GM12878 (cell line): ENCODE data around the gene GOLGA8M.
"Not testable (repeated sequence)": the region's sequence is repeated elsewhere in the genome, so short reads cannot be mapped to it uniquely, and the experiment has no call there.

ENCODE experiments used
- CTCF ChIP-seq, 3 experiments: IDR thresholded peaks in 2 of 3; conservative IDR thresholded peaks in 1 of 3; 2 replicates each; pipeline ENCODE4 v1.5.1; 2011; ENCODE audit warnings: low read depth in 3 of 3, low read length in 3 of 3, mild to moderate bottlenecking in 3 of 3, control low read depth in 2 of 3, moderate library complexity in 2 of 3, inconsistent platforms in 1 of 3, mixed read lengths in 1 of 3; ENCODE audit not compliant: control insufficient read depth in 2 of 3, insufficient read depth in 1 of 3; ENCODE audit errors: extremely low read depth in 1 of 3
- HDAC2 ChIP-seq: fragments of 200-600 bp; sonication (generic); IDR thresholded peaks from 2 replicates; pipeline ENCODE4 v1.6.1; 2017
- JUNB ChIP-seq: IDR thresholded peaks from 2 replicates; pipeline ENCODE4 v1.6.1; 2016; ENCODE audit warnings: antibody characterized with exemption, mild to moderate bottlenecking
- MYC ChIP-seq: IDR thresholded peaks from 2 replicates; pipeline ENCODE4 v1.6.1; 2011; ENCODE audit warnings: mild to moderate bottlenecking, low read length, moderate library complexity, inconsistent platforms; ENCODE audit not compliant: insufficient read depth, insufficient replicate concordance, insufficient read length, severe bottlenecking
- PBX3 ChIP-seq: IDR thresholded peaks from 2 replicates; pipeline ENCODE4 v1.6.1; 2011; ENCODE audit warnings: mild to moderate bottlenecking, low read depth, low read length, moderate library complexity; ENCODE audit not compliant: insufficient replicate concordance
- POLR2A ChIP-seq: IDR thresholded peaks from 2 replicates; pipeline ENCODE4 v1.6.1; 2011; ENCODE audit warnings: low read depth, mild to moderate bottlenecking, low read length
- RFX5 ChIP-seq: IDR thresholded peaks from 2 replicates; pipeline ENCODE4 v1.6.1; 2011; ENCODE audit warnings: low read depth, low read length, improper control_type of control experiment
- STAT3 ChIP-seq: IDR thresholded peaks from 2 replicates; pipeline ENCODE4 v1.6.1; 2011; ENCODE audit warnings: low read depth, low read length, improper control_type of control experiment

- not testable (repeated sequence) for TF ChIP-seq CTCF (IDR thresholded peaks at IDR 0.05 in 2 of 3, conservative IDR thresholded peaks at IDR 0.05 in 1 of 3; ENCODE audit: control insufficient read depth in 2 of 3, extremely low read depth in 1 of 3, insufficient read depth in 1 of 3, low read depth in 3 of 3, low read length in 3 of 3); POLR2A; STAT3; RFX5; PBX3; MYC; JUNB; HDAC2
Measured at GRCh38 chr15:28652538-28652937, 59.7 kb downstream of the GOLGA8M start.
